Muscle of leg (tissue), 11 donors: ENCODE data around the gene GRIA3. TPM values are rescaled to one million over a fixed set of nuclear protein-coding genes. Genes with fewer than 3 reads are reported as not detected.
"Not testable (repeated sequence)": the region's sequence is repeated elsewhere in the genome, so short reads cannot be mapped to it uniquely, and the experiment has no call there.

Experiments
- DNase-seq: peaks from one replicate; pipeline ENCODE4 v3.0.0; 2013
- H3K27ac ChIP-seq: one replicate; pipeline ENCODE4 v1.5.1; 2013; ENCODE audit warnings: mild to moderate bottlenecking, low read length, control low read depth
- H3K27me3 ChIP-seq: one replicate; pipeline ENCODE4 v1.6.1; 2013; ENCODE audit warnings: low read length; ENCODE audit not compliant: control insufficient read depth, insufficient read depth
- H3K36me3 ChIP-seq: one replicate; pipeline ENCODE4 v1.6.1; 2013; ENCODE audit warnings: low read length; ENCODE audit not compliant: control insufficient read depth, insufficient read depth
- H3K4me1 ChIP-seq: one replicate; pipeline ENCODE4 v1.6.1; 2013; ENCODE audit warnings: low read length; ENCODE audit not compliant: control insufficient read depth, insufficient read depth
- H3K4me3 ChIP-seq: one replicate; pipeline ENCODE4 v1.5.1; 2013; ENCODE audit warnings: low read length, control low read depth
- H3K9me3 ChIP-seq: replicated peaks from 2 replicates; pipeline ENCODE4 v1.6.1; 2013; ENCODE audit warnings: low read depth, low read length; ENCODE audit not compliant: control insufficient read depth
- WGBS: methylation state at CpG from one replicate; pipeline ENCODE4 v1.1.5; 2013; ENCODE audit warnings: missing lambda C conversion rate; ENCODE audit not compliant: insufficient coverage; 5-methylcytosine and 5-hydroxymethylcytosine counted together
- polyA plus RNA-seq, 8 donors: library from polyadenylated mRNA; unstranded; fragments of 120-200 nt; gene quantifications; one replicate each; pipeline versions ENCODE4 v1.2.1 to v1.2.3, GENCODE V29; 2013; ENCODE audit warnings: inconsistent platforms in 1 of 8, low replicate concordance in 1 of 8; ENCODE audit not compliant: insufficient read length in 8 of 8, insufficient read depth in 1 of 8
- total RNA-seq: library from RNA; stranded (reverse); fragments of 120-200 nt; gene quantifications from one replicate; pipeline ENCODE4 v1.2.4, GENCODE V29; 2013

Gene GRIA3
- total and polyA plus RNA-seq, 9 donors = 1.3 to 4.2 (median 2.2) TPM

DNA sequence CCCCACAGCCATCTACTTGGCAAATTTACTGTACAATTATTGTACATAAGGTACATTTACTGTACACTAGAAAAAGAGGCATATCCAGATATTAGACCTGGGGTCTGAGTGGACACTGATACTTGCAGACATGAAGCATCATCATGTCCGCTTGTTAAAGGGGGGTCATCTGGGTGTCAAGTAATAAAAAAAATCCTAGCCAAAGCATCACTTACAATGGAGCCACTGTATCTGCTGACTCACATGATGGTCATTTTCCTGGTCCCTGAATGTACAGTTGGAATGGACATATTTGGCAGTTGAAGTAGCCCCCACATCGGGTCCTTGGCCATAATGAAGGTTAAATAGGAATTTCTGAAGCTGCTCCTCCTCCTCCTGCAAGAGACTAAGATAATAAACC lies 320.0 kb downstream of the GRIA3 start:
- no CpG with 5 or more reads among the region's 2 CpGs for WGBS
- no peaks in the 10 kb centered on the region for H3K9me3 ChIP-seq
- no peak overlapping the region for H3K4me3 ChIP-seq
- DNase-seq = no peak
- H3K36me3 ChIP-seq = no peaks in the 10 kb centered on the region
- H3K4me1 ChIP-seq = no peaks in the 10 kb centered on the region
- no peaks in the 10 kb centered on the region for H3K27me3 ChIP-seq
- no peak overlapping the region for H3K27ac ChIP-seq

DNA sequence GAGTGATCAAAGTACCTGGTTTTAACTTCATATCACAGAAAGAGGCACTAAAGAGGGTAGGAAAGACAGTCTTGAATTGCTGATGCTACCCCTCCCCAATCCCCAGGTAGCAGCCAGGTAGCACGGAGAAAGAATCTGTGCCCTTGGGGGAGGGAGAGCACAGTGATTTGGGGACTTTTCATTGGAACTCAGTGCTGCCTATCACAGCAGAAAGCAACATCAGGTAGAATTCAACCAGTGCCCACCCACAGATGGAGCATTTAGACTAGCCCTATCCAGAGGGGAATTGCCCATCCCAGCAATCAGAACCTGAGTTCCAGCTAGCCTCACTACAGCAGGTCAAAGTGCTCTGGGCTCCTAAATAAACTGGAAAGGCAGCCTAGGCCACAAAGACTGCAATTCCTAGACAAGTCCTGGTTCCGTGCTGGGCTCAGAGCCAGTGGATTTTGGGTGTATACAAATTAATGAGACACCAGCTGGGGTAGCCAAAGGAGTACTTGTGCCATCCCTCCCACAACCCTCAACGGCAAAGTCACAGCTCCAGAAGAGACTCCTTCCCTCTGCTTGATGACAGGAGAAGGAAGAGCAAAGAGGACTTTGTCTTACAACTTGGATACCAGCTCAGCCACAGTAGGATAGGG lies 320.7 kb downstream of the GRIA3 start:
- H3K9me3 ChIP-seq = no peaks in the 10 kb centered on the region
- no CpG with 5 or more reads among the region's 3 CpGs for WGBS
- no peaks in the 10 kb centered on the region for H3K27me3 ChIP-seq
- no peak overlapping the region for H3K27ac ChIP-seq
- H3K36me3 ChIP-seq = no peaks in the 10 kb centered on the region
- DNase-seq = no peak
- no peak overlapping the region for H3K4me3 ChIP-seq
- H3K4me1 ChIP-seq = no peaks in the 10 kb centered on the region

DNA sequence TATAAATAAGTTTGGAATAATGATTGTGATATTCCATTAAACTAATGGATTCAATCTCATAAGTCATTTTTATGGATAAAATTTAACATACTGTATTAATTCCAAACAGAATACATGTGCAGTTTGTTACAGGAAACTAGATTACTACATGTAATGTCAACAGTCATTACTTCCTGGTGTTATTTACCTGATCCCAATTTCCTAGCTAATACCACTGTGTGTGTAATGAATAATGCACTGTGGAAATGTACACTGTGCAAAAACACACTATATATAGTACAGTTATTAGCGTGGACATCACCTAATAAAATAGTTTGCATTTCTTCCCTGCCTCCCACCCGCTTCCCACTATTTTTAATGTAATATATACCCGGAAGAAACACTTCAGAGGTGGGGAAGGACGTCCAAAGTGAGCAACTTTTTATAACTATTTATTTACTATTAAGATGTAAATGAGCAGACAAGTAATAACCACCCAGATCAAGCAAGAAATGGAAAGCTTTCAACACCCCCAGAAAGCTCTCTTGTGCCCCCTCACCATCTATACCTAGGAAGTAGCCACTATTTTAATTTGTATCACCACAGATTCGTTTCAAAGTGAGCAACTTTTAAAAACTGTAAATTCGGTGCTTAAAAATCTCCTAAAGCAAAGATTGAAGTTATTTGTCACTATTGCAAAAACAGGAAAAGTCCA lies 329.7 kb downstream of the GRIA3 start:
- no peaks in the 10 kb centered on the region for H3K27me3 ChIP-seq
- H3K27ac ChIP-seq = no peak overlapping the region
- no peaks in the 10 kb centered on the region for H3K4me1 ChIP-seq
- no peak overlapping the region for H3K4me3 ChIP-seq
- DNase-seq = no peak
- no CpG with 5 or more reads among the region's 6 CpGs for WGBS
- peaks cover 4% of the 10 kb centered on the region for H3K9me3 ChIP-seq
- no peaks in the 10 kb centered on the region for H3K36me3 ChIP-seq

DNA sequence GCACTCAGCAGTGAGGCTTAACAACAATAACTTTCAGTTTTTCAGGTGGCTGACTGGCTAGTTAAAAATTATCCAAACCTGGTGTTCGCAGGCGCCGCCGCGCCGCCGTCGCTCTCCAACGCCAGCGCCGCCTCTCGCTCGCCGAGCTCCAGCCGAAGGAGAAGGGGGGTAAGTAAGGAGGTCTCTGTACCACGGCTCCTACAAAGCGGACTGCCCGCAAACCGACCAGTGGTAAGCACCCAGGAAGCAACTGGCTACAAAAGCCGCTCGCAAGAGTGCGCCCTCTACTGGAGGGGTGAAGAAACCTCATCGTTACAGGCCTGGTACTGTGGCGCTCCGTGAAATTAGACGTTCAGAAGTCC lies 330.2 kb downstream of the GRIA3 start:
- not testable (repeated sequence) for DNase-seq, H3K27me3 ChIP-seq, H3K4me3 ChIP-seq, H3K4me1 ChIP-seq, H3K9me3 ChIP-seq, H3K36me3 ChIP-seq, H3K27ac ChIP-seq
- 65% methylated on average over 22 of the region's 26 CpGs for WGBS

DNA sequence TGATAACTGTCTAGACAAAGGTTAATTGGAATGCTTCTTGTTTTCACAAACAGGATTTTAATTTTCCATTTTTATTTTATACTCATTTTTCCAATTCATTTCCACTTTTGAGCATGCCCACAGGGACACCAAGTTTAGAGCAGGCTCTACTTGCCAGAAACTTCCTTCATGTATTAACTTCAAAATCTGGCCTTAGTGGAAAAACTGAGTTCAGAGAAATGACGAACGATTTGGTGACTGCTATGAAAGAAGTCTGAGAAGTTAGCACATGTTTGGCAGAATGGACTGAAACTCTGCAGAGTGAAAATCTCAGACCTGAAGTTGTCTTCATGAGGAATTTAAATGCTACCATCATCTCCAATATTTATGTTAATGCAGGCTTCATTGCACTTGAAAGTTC lies 334.7 kb downstream of the GRIA3 start:
- H3K36me3 ChIP-seq = no peaks in the 10 kb centered on the region
- H3K9me3 ChIP-seq = peaks cover 4% of the 10 kb centered on the region
- no peaks in the 10 kb centered on the region for H3K4me1 ChIP-seq
- H3K27ac ChIP-seq = no peak overlapping the region
- H3K4me3 ChIP-seq = no peak overlapping the region
- no peaks in the 10 kb centered on the region for H3K27me3 ChIP-seq
- WGBS = no CpG with 5 or more reads among the region's 2 CpGs
- DNase-seq = peak; percentile 88

DNA sequence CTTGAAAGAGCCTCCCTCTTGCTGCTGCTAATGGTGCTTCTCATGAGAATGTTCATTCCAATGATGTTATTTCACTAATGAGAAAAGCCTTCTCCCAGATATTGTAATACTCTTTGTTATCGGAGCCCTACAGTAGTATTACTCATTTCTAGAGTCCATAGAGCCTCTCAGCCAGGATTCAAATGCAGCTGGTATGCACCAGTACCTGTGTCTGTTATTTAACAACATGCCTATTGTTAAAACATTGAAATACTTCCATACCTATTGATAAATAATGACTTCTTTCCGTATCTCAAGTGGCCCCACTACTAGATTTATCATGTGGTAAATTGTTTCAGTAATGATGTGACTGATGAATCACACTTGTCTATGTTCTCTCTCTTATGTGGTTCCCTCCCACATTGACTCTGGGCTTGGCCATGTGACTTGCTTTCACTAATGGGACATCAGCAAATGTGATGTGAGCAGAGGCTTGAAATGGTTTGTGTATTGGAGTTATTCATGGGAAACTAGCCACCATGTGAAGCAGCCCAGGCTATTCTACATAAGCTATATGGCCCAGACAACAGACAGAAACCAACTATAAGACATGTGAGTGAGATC lies 341.1 kb downstream of the GRIA3 start:
- H3K4me1 ChIP-seq = no peaks in the 10 kb centered on the region
- 80% methylated on average over 1 of the region's 2 CpGs for WGBS
- no peaks in the 10 kb centered on the region for H3K9me3 ChIP-seq
- H3K27me3 ChIP-seq = no peaks in the 10 kb centered on the region
- H3K4me3 ChIP-seq = no peak overlapping the region
- H3K27ac ChIP-seq = no peak overlapping the region
- DNase-seq = no peak
- H3K36me3 ChIP-seq = no peaks in the 10 kb centered on the region

DNA sequence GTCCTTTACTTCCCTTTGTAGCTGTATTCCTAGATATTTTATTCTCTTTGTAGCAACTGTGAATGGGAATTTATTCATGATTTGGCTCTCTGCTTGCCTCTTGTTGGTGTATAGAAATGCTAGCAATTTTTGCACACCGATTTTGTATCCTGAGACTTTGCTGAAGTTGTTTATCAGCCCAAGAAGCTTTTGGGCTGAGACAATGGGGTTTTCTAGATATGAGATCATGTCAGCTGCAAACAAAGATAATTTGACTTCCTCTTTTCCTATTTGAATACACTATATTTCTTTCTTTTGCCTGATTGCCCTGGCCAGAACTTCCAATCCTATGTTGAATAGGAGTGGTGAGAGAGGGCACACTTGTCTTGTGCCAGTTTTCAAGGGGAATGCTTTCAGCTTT lies 346.6 kb downstream of the GRIA3 start:
- WGBS = no CpG with 5 or more reads among the region's 1 CpG
- DNase-seq, H3K36me3 ChIP-seq: not testable (repeated sequence)

More for the DNA sequence above, 346.6 kb downstream of the GRIA3 start:
- not testable (repeated sequence) for H3K9me3 ChIP-seq, H3K4me1 ChIP-seq, H3K4me3 ChIP-seq, H3K27me3 ChIP-seq, H3K27ac ChIP-seq
